H1 (cell line): ENCODE data around the gene PRR7. TPM values are rescaled to one million over a fixed set of nuclear protein-coding genes. Genes with fewer than 3 reads are reported as not detected.

ENCODE experiments used
- CTCF ChIA-PET: fragments of 300-600 bp; sonication (Branson Sonifier 250); formaldehyde crosslinking; loops from one replicate; lab custom pipeline; 2021; ENCODE audit not compliant: partially characterized antibody; lab: Charles Lee
- POLR2A ChIA-PET: fragments of 300-600 bp; sonication (Branson Sonifier 250); formaldehyde crosslinking; loops from one replicate; lab custom pipeline; 2021; ENCODE audit warnings: inconsistent platforms; ENCODE audit not compliant: partially characterized antibody; lab: Charles Lee
- DNase-seq, 2 experiments: peaks; one replicate each; pipeline versions ENCODE4 v3.0.0 to v3.0.0-alpha.2; 2010 to 2022; ENCODE audit warnings: low spot score in 2 of 2, low read depth in 1 of 2, mixed read lengths in 1 of 2
- FAIRE-seq: peaks from 2 replicates; lab custom pipeline; 2011; peaks lifted over from hg19 to GRCh38; lab: Jason Lieb, UNC
- H2AFZ ChIP-seq: 2 replicates; pipeline ENCODE4 v1.8.1; 2012; ENCODE audit warnings: low read length, inconsistent platforms
- H2AK5ac ChIP-seq: 2 replicates; pipeline ENCODE4 v1.6.1; 2013; ENCODE audit warnings: low read depth, low read length
- H2BK120ac ChIP-seq: replicated peaks from 2 replicates; pipeline ENCODE3; 2013; ENCODE audit warnings: low read depth, low read length, inconsistent platforms
- H2BK12ac ChIP-seq: 2 replicates; pipeline ENCODE4 v1.6.1; 2013; ENCODE audit warnings: low read depth, low read length
- H2BK15ac ChIP-seq: 2 replicates; pipeline ENCODE4 v1.6.1; 2013; ENCODE audit warnings: low read length
- H2BK20ac ChIP-seq: 2 replicates; pipeline ENCODE4 v1.6.1; 2013; ENCODE audit warnings: low read length
- H2BK5ac ChIP-seq: 2 replicates; pipeline ENCODE4 v1.6.1; 2013; ENCODE audit warnings: low read depth, low read length
- H3K14ac ChIP-seq: 2 replicates; pipeline ENCODE4 v1.6.1; 2013; ENCODE audit warnings: inconsistent platforms; ENCODE audit not compliant: insufficient read length
- H3K18ac ChIP-seq: 2 replicates; pipeline ENCODE4 v1.6.1; 2013; ENCODE audit warnings: low read length; ENCODE audit errors: extremely low read depth
- H3K23ac ChIP-seq: 2 replicates; pipeline ENCODE4 v1.6.1; 2013; ENCODE audit warnings: inconsistent platforms; ENCODE audit not compliant: insufficient read length
- H3K23me2 ChIP-seq: 2 replicates; pipeline ENCODE4 v1.6.1; 2013; ENCODE audit warnings: low read depth, low read length
- H3K27ac ChIP-seq: 2 replicates; pipeline ENCODE4 v1.6.1; 2011; ENCODE audit warnings: low read depth, low read length, inconsistent platforms
- H3K27me3 ChIP-seq, 4 experiments: replicated peaks in 1 of 4; 1 replicate in 1 of 4; 2 replicates in 3 of 4; pipeline versions ENCODE4 v1.6.1 to v1.8.1; 2011 to 2013; ENCODE audit warnings: low read length in 3 of 4, mild to moderate bottlenecking in 3 of 4, inconsistent platforms in 2 of 4, mixed read lengths in 2 of 4, moderate library complexity in 1 of 4; ENCODE audit not compliant: control insufficient read depth in 3 of 4, insufficient read depth in 3 of 4; ENCODE audit errors: extremely low read depth in 1 of 4
- H3K36me3 ChIP-seq, 4 experiments: 2 replicates each; pipeline versions ENCODE4 v1.6.1 to v1.8.1; 2011 to 2013; ENCODE audit warnings: mild to moderate bottlenecking in 4 of 4, low read length in 3 of 4, moderate library complexity in 2 of 4, control low read depth in 1 of 4, inconsistent platforms in 1 of 4; ENCODE audit not compliant: insufficient read depth in 4 of 4, control insufficient read depth in 2 of 4
- H3K4ac ChIP-seq: replicated peaks from 2 replicates; pipeline ENCODE3; 2013; ENCODE audit warnings: low read length, low read depth, mixed read lengths, inconsistent platforms; ENCODE audit not compliant: insufficient read length
- H3K4me1 ChIP-seq, 4 experiments: replicated peaks in 1 of 4; 1 replicate in 1 of 4; 2 replicates in 3 of 4; pipeline versions ENCODE4 v1.6.1 to v1.8.1; 2011 to 2013; ENCODE audit warnings: low read length in 3 of 4, inconsistent platforms in 2 of 4, mixed read lengths in 1 of 4; ENCODE audit not compliant: insufficient read depth in 4 of 4, control insufficient read depth in 3 of 4
- H3K4me2 ChIP-seq, 2 experiments: 2 replicates each; pipeline versions ENCODE4 v1.6.1 to v1.8.1; 2011 to 2013; ENCODE audit warnings: low read depth in 2 of 2, low read length in 2 of 2, control low read depth in 1 of 2, inconsistent platforms in 1 of 2, mild to moderate bottlenecking in 1 of 2; ENCODE audit not compliant: insufficient read depth in 1 of 2
- H3K4me3 ChIP-seq, 4 experiments: fragments of 200-600, 300-600 bp in 1 of 4; sonication (generic), shearing (Covaris generic), sonication (Bioruptor Twin) in 1 of 4; 2 replicates each; pipeline versions ENCODE4 v1.5.1 to v1.8.1; 2011 to 2016; ENCODE audit warnings: low read length in 4 of 4, low read depth in 3 of 4, control low read depth in 2 of 4, inconsistent platforms in 2 of 4, mild to moderate bottlenecking in 2 of 4, mixed read lengths in 1 of 4, moderate library complexity in 1 of 4; ENCODE audit not compliant: insufficient read depth in 2 of 4; ENCODE audit errors: extremely low read depth in 1 of 4
- H3K56ac ChIP-seq: replicated peaks from 2 replicates; pipeline ENCODE3; 2013; ENCODE audit warnings: low read depth, mild to moderate bottlenecking, mixed read lengths, low read length, inconsistent platforms; ENCODE audit not compliant: insufficient read length
- H3K79me1 ChIP-seq: 2 replicates; pipeline ENCODE4 v1.6.1; 2013; ENCODE audit warnings: low read depth, low read length, control low read depth
- H3K79me2 ChIP-seq, 2 experiments: 2 replicates each; pipeline versions ENCODE4 v1.6.1 to v1.8.1; 2012 to 2013; ENCODE audit warnings: low read length in 2 of 2, mild to moderate bottlenecking in 2 of 2, inconsistent platforms in 1 of 2; ENCODE audit not compliant: insufficient read depth in 2 of 2, control insufficient read depth in 1 of 2
- H3K9ac ChIP-seq, 4 experiments: replicated peaks in 1 of 4; 1 replicate in 1 of 4; 2 replicates in 3 of 4; pipeline versions ENCODE4 v1.6.1 to v1.8.1; 2011 to 2013; ENCODE audit warnings: low read depth in 3 of 4, low read length in 3 of 4, control low read depth in 2 of 4, mild to moderate bottlenecking in 2 of 4, moderate library complexity in 2 of 4, inconsistent platforms in 1 of 4; ENCODE audit errors: extremely low read depth in 1 of 4
- H3K9me3 ChIP-seq, 2 experiments: 2 replicates each; pipeline versions ENCODE4 v1.6.1 to v1.8.1; 2012 to 2013; ENCODE audit warnings: mild to moderate bottlenecking in 2 of 2, moderate library complexity in 2 of 2, control low read depth in 1 of 2, inconsistent platforms in 1 of 2, low read depth in 1 of 2, low read length in 1 of 2, mixed read lengths in 1 of 2; ENCODE audit not compliant: insufficient read depth in 2 of 2
- H4K20me1 ChIP-seq, 2 experiments: replicated peaks in 1 of 2; 2 replicates each; pipeline versions ENCODE3 to v1.8.1; 2011 to 2013; ENCODE audit warnings: inconsistent platforms in 2 of 2, low read length in 2 of 2, mild to moderate bottlenecking in 1 of 2; ENCODE audit not compliant: insufficient read depth in 2 of 2, control insufficient read depth in 1 of 2
- H4K5ac ChIP-seq: 2 replicates; pipeline ENCODE4 v1.6.1; 2013; ENCODE audit warnings: low read length, low read depth, mixed read lengths, inconsistent platforms; ENCODE audit not compliant: insufficient read length
- H4K8ac ChIP-seq: 2 replicates; pipeline ENCODE4 v1.8.0; 2013; ENCODE audit warnings: mild to moderate bottlenecking, moderate library complexity, low read length, inconsistent platforms; ENCODE audit not compliant: insufficient read depth; ENCODE audit errors: extremely low read depth
- H4K91ac ChIP-seq: replicated peaks from 2 replicates; pipeline ENCODE3; 2013; ENCODE audit warnings: low read length, mixed read lengths, inconsistent platforms; ENCODE audit not compliant: insufficient read length
- EP300 ChIP-seq, 2 experiments: IDR thresholded peaks; 1 replicate in 1 of 2; 2 replicates in 1 of 2; pipeline ENCODE4 v1.6.1; 2011 to 2012; ENCODE audit warnings: low read depth in 2 of 2, low read length in 2 of 2, mild to moderate bottlenecking in 2 of 2, borderline replicate concordance in 1 of 2, inconsistent platforms in 1 of 2, moderate library complexity in 1 of 2
- FOSL1 ChIP-seq: IDR thresholded peaks from 2 replicates; pipeline ENCODE4 v1.6.1; 2011; ENCODE audit warnings: mild to moderate bottlenecking, low read depth, low read length, moderate library complexity; ENCODE audit not compliant: insufficient read depth
- GTF2F1 ChIP-seq: IDR thresholded peaks from 2 replicates; pipeline ENCODE4 v1.6.1; 2012; ENCODE audit warnings: low read depth, low read length, improper control_type of control experiment, borderline replicate concordance
- JUND ChIP-seq: IDR thresholded peaks from 2 replicates; pipeline ENCODE4 v1.6.1; 2011; ENCODE audit warnings: mild to moderate bottlenecking, improper control_type of control experiment, low read length
- POU5F1 ChIP-seq: IDR thresholded peaks from 2 replicates; pipeline ENCODE4 v1.6.1; 2011; ENCODE audit warnings: low read depth, mild to moderate bottlenecking, low read length, moderate library complexity
- RNF2 ChIP-seq: fragments of 200-900, 300-1000 bp; sonication (generic); IDR thresholded peaks from 2 replicates; pipeline ENCODE4 v1.7.1; 2016; ENCODE audit warnings: borderline replicate concordance, low read depth, mild to moderate bottlenecking, antibody characterized with exemption, low read length; ENCODE audit not compliant: poor library complexity, severe bottlenecking; ENCODE audit errors: missing control alignments
- SRF ChIP-seq: IDR thresholded peaks from 2 replicates; pipeline ENCODE4 v1.6.1; 2011; ENCODE audit warnings: mild to moderate bottlenecking, low read depth, low read length, moderate library complexity
- WGBS, 2 experiments: shearing (Covaris generic) in 1 of 2; methylation state at CpG; one replicate each; pipeline versions ENCODE4 v1.1.6 to v1.1.7; 2013 to 2015; ENCODE audit warnings: low lambda C conversion rate in 2 of 2, mixed read lengths in 2 of 2, inconsistent platforms in 1 of 2, low coverage in 1 of 2, missing lambda C conversion rate in 1 of 2; ENCODE audit not compliant: insufficient replicate concordance in 2 of 2, insufficient coverage in 1 of 2, insufficient read length in 1 of 2; ENCODE audit errors: extremely low coverage in 1 of 2, missing lambda C conversion rate in 1 of 2; 5-methylcytosine and 5-hydroxymethylcytosine counted together
- polyA plus RNA-seq, 7 experiments: library from polyadenylated mRNA; depleted of rRNA in 3 of 7; stranded (reverse) in 5 of 7; unstranded in 2 of 7; fragments of >200 nt in 5 of 7; fragments of 200-250 nt in 2 of 7; gene quantifications; 1 replicate in 5 of 7; 2 replicates in 1 of 7; 4 replicates in 1 of 7; pipeline versions ENCODE4 v1.2.1 to v1.2.3, GENCODE V29; 2011 to 2013; ENCODE audit warnings: missing spikeins in 2 of 7, mixed read lengths in 2 of 7
- total RNA-seq: library from RNA; stranded (reverse); fragmentation: NEBNext Ultra II Directional; extraction: Animal tissue kit (Norgen Biotek cat#: 25700); gene quantifications from 2 replicates; pipeline ENCODE4 v1.2.1, GENCODE V29; 2021
- TF ChIP-seq, protein P1 (sequence below): IDR thresholded peaks from 2 replicates; pipeline ENCODE4 v1.6.1; 2012; ENCODE audit warnings: inconsistent platforms
- TF ChIP-seq, protein P2 (sequence below), 3 experiments: IDR thresholded peaks; 1 replicate in 2 of 3; 2 replicates in 1 of 3; pipeline versions ENCODE4 v1.5.1 to v1.6.1; 2011; ENCODE audit warnings: low read length in 3 of 3, mild to moderate bottlenecking in 3 of 3, inconsistent platforms in 2 of 3, low read depth in 1 of 3, moderate library complexity in 1 of 3; ENCODE audit not compliant: insufficient read depth in 1 of 3; ENCODE audit errors: control extremely low read depth in 1 of 3

The PRR7 gene
- total and polyA plus RNA-seq, 2 of the 8 experiments (the other 6 are each of a cell fraction or from before 2014, with no cell fraction given) = 8.0 to 11.8 TPM

DNA sequence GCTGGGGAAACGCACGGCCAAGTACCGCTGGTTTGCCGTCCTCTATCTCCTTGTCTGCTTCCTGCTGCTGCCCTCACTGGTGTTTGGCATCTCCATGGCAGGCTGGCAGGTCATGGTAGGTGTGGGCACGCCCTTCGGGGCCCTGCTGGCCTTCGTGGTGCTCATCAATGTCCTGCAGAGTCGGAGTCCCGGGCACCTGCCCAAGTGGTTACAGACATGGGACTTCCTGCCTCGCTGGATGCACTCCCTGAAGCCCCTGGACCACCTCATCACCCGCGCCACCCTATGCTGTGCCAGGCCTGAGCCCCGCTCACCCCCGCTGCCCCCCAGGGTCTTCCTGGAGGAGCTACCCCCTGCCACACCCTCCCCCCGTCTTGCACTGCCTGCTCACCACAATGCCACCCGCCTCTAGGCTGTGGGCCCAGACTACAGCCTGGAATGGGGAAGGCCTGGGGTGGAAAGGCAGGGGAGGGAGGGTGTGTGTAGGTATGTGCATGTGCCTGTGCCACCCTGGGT, 48.7 kb upstream of the PRR7 start:
- POLR2A ChIA-PET = interaction anchor here (1.0 to 10.8 kb wide), 4 partner anchors 11 to 57 kb away, joined by 3 to 143 read pairs (median 6); partner anchors contain the start of gene PRR7
- DNase-seq (no peak), FAIRE-seq (no peak)
- H3K79me2 ChIP-seq = no peaks in the 10 kb centered on the region
- H2BK120ac ChIP-seq = no peak overlapping the region
- H2BK12ac ChIP-seq = no peak overlapping the region
- no peak overlapping the region for H4K91ac ChIP-seq
- WGBS, 2 experiments = 95% methylated on average over 10 of the region's 16 CpGs; no CpG with 5 or more reads in 1 of the 2 experiments
- H2BK20ac ChIP-seq = no peak overlapping the region
- no peak overlapping the region for H3K27ac ChIP-seq
- H3K56ac ChIP-seq = no peak overlapping the region
- H3K23me2 ChIP-seq = peaks cover under 1% of the 10 kb centered on the region; the same call in 1 of the 2 replicates
- H3K4me2 ChIP-seq = no peak overlapping the region
- H2AK5ac ChIP-seq = no peak overlapping the region
- H3K9me3 ChIP-seq = no peaks in the 10 kb centered on the region
- no peak overlapping the region for H2BK15ac ChIP-seq
- no peak overlapping the region for H4K8ac ChIP-seq
- peaks cover 0 to 26% (median 18%) of the 10 kb centered on the region in 4 experiments; a peak in 6 of 7 replicates for H3K27me3 ChIP-seq
- H4K20me1 ChIP-seq = no peaks in the 10 kb centered on the region
- CTCF ChIA-PET = interaction anchor here (0.8 to 18.7 kb wide), 3 partner anchors 13 to 51 kb away, joined by 3 to 363 read pairs (median 4); partner anchors contain the start of gene SLC34A1
- H3K4ac ChIP-seq = no peak overlapping the region
- H4K5ac ChIP-seq = no peak overlapping the region
- no peaks in the 10 kb centered on the region for H3K36me3 ChIP-seq
- no peaks in the 10 kb centered on the region for H3K79me1 ChIP-seq
- no peak overlapping the region for H3K18ac ChIP-seq
- no peak overlapping the region for H3K23ac ChIP-seq
- no peak overlapping the region for H3K14ac ChIP-seq
- H3K9ac ChIP-seq = no peak overlapping the region
- no peak overlapping the region for H2BK5ac ChIP-seq
- peaks cover 0 to 4% (median 4%) of the 10 kb centered on the region in 4 experiments; a peak in 4 of 7 replicates for H3K4me1 ChIP-seq
- H3K4me3 ChIP-seq = no peak overlapping the region
- no peak overlapping the region for H2AFZ ChIP-seq
- no peak for TF ChIP-seq EP300 (IDR thresholded peaks at IDR 0.05; ENCODE audit: borderline replicate concordance in 1 of 2, low read depth in 2 of 2, low read length in 2 of 2)
- no peak for TF ChIP-seq JUND
- TF ChIP-seq GTF2F1 = no peak
- TF ChIP-seq, protein P1, sequence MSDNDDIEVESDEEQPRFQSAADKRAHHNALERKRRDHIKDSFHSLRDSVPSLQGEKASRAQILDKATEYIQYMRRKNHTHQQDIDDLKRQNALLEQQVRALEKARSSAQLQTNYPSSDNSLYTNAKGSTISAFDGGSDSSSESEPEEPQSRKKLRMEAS = no peak
- TF ChIP-seq POU5F1 = no peak
- TF ChIP-seq RNF2 = no peak
- TF ChIP-seq SRF = no peak
- TF ChIP-seq FOSL1 = no peak
- TF ChIP-seq, protein P2, sequence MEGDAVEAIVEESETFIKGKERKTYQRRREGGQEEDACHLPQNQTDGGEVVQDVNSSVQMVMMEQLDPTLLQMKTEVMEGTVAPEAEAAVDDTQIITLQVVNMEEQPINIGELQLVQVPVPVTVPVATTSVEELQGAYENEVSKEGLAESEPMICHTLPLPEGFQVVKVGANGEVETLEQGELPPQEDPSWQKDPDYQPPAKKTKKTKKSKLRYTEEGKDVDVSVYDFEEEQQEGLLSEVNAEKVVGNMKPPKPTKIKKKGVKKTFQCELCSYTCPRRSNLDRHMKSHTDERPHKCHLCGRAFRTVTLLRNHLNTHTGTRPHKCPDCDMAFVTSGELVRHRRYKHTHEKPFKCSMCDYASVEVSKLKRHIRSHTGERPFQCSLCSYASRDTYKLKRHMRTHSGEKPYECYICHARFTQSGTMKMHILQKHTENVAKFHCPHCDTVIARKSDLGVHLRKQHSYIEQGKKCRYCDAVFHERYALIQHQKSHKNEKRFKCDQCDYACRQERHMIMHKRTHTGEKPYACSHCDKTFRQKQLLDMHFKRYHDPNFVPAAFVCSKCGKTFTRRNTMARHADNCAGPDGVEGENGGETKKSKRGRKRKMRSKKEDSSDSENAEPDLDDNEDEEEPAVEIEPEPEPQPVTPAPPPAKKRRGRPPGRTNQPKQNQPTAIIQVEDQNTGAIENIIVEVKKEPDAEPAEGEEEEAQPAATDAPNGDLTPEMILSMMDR (IDR thresholded peaks at IDR 0.05; ENCODE audit: control extremely low read depth in 1 of 3, insufficient read depth in 1 of 3, low read depth in 1 of 3, low read length in 3 of 3) = no peak
